ENCODE results near the gene RGL3.
A peak's percentile ranks its signal among the peaks of the same experiment; 100 is the strongest.
"Not testable (repeated sequence)": the region's sequence is repeated elsewhere in the genome, so short reads cannot be mapped to it uniquely, and the experiment has no call there.

The RGL3 gene

DNA sequence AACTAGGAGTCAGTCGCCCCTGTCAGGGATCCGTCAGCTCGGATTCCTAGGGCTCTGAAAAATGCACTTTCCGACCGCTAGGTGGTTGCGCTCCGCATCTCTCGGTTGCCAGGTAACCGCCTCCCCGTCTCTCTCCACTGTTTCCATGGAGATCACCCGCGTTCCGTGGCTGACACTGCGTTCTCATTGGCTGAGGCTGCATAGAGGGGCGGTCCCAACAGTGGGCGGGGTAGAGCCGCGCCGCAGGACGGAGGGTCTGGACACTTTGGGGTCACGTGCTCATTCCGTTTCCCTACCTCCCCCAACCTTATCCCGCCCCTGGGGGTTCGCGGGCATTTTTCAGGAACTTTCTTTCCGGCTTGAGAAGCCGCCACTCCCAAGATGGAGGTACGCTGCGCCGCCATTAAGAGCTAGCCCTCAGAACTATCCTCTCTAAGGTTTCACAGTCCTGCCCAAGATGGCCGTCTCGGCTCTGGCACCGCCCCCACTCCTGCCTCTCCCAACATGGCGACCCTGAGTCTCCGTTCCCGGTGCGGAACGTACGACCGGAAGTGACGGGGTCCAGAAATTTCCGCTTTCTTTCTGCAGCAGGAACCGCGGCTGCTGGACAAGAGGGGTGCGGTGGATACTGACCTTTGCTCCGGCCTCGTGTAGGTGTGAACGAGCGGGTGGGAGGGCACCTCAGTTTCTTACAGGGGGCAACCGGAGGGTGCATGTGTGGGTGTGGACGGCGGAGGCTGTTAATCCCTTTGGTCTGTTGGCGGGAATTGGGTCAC is 16.1 kb upstream of the RGL3 start, which contains the start of the genes ODAD3 and PRKCSH:
Gene ODAD3, minus strand, starts transcription at position 65 of the 776 bp plus-strand sequence. CDS start 105 bp downstream, outside the sequence.
Gene PRKCSH, plus strand, starts transcription at position 579 of the 776 bp plus-strand sequence. CDS start 483 bp downstream, outside the sequence.
- peak; percentile 100 for DNase-seq (ENCODE audit: low spot score)
- Histone ChIP-seq H3K27ac (peak within 1 kb of the TSS; percentile 58 to 86), H3K4me3 (peak within 1 kb of the TSS; percentile 84)
- TF ChIP-seq, protein P1, sequence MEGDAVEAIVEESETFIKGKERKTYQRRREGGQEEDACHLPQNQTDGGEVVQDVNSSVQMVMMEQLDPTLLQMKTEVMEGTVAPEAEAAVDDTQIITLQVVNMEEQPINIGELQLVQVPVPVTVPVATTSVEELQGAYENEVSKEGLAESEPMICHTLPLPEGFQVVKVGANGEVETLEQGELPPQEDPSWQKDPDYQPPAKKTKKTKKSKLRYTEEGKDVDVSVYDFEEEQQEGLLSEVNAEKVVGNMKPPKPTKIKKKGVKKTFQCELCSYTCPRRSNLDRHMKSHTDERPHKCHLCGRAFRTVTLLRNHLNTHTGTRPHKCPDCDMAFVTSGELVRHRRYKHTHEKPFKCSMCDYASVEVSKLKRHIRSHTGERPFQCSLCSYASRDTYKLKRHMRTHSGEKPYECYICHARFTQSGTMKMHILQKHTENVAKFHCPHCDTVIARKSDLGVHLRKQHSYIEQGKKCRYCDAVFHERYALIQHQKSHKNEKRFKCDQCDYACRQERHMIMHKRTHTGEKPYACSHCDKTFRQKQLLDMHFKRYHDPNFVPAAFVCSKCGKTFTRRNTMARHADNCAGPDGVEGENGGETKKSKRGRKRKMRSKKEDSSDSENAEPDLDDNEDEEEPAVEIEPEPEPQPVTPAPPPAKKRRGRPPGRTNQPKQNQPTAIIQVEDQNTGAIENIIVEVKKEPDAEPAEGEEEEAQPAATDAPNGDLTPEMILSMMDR (IDR thresholded peaks at IDR 0.05) = peak; percentile 87

DNA sequence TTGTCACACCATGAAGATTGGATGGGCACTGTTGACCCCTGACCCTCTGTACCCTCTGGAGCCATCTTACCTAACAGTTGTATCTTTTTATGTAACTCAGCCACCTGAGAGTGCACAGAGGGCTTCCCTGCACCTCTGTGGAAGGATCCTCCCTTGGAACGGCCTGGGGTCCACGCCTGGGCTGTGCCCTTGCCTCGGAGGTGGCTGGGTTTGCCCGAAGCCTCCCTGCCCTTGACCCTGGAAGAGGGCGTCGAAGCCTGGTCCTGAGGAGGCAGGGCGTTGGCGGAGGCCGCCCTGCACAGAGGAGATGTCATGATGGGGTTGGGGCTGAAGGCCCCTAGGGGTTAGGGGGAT is 15.6 kb upstream of the RGL3 start:
- TF ChIP-seq, protein P1 (IDR thresholded peaks at IDR 0.05) = no peak
- DNase-seq (ENCODE audit: low spot score) = no peak
- H3K4me3 ChIP-seq = peak overlapping the region; percentile 84
- peak overlapping the region; percentile 58 to 86 for H3K27ac ChIP-seq

DNA sequence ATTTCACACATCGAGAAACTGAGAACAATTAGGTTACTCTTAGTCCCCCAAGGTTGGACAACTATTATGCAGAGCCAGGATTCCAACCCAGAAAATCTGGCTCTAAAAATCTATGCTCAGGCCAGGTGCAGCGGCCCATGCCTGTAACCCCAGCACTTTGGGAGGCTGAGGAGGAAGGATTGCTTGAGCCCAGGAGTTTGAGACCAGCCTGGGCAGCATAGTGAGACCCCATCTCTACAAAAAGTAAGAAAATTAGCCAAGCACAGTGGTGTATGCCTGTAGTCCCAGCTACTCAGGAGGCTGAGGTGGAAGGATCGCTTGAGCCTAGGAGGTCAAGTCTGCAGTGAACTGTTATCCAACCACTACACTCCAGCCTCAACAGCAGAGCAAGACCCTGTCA is 14.4 kb upstream of the RGL3 start:
- H3K4me3 ChIP-seq; DNase-seq (ENCODE audit: low spot score): not testable (repeated sequence)

DNA sequence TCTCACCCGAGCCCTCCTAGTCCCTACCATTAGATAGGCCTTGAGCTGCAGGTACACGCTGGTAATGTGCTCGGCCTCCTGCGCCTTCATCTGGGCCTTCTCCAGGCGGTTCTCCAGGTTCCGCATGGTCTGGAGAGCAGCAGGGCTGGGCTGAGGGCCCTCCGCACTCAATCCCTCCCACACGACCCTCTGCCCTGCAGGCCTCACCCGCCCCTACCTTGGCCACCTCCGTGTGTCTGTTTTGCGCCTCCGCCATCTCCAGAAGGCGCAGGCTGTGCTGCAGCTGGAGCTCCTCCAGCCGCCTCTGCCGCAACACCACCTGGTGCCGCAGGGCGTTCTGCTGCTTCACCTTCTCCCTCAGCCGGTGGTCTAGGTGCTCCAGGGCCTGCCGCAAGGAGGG is 7.5 kb upstream of the RGL3 start:
- TF ChIP-seq, protein P1 (IDR thresholded peaks at IDR 0.05) = no peak
- Histone ChIP-seq H3K4me3 (no peak overlapping the region), H3K27ac (no peak overlapping the region)
- no peak for DNase-seq (ENCODE audit: low spot score)

More for the DNA sequence above, 14.4 kb upstream of the RGL3 start:
- not testable (repeated sequence) for H3K27ac ChIP-seq

DNA sequence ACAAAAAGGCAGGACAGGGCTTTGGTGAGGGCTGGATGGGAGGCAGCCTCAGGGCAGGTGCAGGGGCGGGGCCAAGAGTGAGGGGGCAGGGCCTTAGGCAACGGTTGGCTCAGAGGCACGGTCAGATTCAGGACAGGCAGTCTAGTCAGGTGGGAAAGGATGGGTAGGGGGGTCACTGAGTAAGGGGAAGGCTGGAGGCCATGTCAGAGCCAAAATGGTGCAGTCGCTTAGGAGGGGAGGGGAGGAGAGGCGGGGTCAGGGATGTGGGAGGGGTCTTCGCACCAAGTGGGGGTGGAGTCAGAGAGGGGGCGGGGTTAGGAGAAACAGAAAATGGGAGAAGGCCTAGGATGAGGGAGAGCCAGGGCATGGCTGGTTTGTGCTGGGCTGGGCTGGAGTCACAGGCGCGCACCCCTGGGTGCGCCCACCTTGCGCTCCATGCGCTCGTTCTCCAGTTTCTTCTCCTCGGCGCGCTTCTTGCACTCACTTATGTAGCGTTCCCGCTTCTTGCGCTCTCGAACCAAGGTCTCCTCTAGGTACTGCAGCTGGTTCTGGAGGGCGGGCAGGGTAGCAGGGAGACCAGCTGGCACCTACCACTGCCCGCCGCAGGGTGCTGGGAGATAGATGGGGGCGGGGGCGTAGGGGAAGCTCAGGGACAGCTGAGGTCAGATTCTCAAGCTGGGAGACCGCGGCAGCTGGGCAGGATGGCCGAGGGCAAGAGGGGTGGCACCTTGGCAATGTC is 6.8 kb upstream of the RGL3 start:
- Histone ChIP-seq H3K27ac (no peak overlapping the region), H3K4me3 (no peak overlapping the region)
- TF ChIP-seq, protein P1 (IDR thresholded peaks at IDR 0.05) = no peak
- no peak for DNase-seq (ENCODE audit: low spot score)

DNA sequence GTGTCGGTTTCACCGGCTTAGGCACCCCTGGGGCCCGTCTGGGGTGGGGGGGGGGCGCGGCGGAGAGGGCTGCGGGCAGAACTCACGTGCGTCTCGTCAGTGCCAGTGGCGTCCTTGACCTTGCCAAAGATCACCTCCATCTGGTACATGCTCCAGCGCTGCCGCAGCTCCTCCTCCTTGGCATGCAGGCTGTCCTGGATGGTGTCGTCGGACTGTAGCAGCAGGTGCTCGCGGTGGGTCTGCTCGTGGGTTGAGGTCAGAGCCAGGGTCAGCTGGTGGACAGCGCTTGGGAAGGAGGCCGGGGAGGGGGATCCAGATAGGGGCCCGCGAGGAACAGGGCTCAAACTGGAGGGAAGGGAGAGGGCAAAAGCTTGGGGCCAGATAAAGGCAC is 4.7 kb upstream of the RGL3 start:
- no peak overlapping the region for H3K27ac ChIP-seq
- no peak for DNase-seq (ENCODE audit: low spot score)
- no peak overlapping the region for H3K4me3 ChIP-seq
- TF ChIP-seq, protein P1 (IDR thresholded peaks at IDR 0.05) = no peak

DNA sequence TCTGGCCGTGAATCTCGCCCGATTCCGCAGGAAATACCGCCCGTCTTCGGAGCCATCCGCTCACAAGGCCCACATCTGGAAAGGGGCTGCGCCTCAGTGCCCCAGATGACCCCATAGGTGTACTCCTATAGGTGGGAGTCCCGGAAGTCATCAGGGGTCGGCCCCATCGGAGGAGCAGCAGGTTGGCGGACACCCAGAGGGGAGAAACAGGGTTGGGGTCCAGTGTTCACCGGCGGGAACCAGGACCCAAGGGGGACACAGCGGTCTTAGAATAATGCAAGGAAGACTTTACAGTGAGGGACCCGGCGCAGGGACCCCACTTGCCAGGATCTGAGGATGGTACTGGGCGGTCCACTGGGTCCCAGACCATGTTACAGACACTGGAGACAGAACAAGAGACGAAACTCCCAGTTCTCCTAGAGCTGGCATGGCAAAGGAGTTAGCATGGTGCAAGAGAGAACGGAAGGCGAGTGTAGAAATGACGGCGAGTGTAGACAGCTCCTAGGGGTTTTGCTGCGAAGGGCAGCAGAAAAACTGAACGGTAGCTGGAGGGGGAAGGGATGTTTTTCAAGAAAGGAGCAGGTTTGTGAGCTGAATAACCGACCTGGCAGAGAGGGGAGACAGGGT is 4.2 kb upstream of the RGL3 start:
- peak overlapping the region; percentile 76 for H3K4me3 ChIP-seq
- H3K27ac ChIP-seq = peak overlapping the region in 1 of 2 donors; percentile 89
- TF ChIP-seq, protein P1 (IDR thresholded peaks at IDR 0.05) = no peak
- no peak for DNase-seq (ENCODE audit: low spot score)

Measured in coronary artery (tissue), 2 donors.